ENCODE measurements around the gene ASGR2. TPM values are rescaled to one million over a fixed set of nuclear protein-coding genes. Genes with fewer than 3 reads are reported as not detected.
A peak's percentile ranks its signal among the peaks of the same experiment; 100 is the strongest.

Gene ASGR2
- total and polyA plus RNA-seq, 7 experiments from 2014 or later = 0.27 to 15.0 (median 1.9) TPM; not detected in 4

DNA sequence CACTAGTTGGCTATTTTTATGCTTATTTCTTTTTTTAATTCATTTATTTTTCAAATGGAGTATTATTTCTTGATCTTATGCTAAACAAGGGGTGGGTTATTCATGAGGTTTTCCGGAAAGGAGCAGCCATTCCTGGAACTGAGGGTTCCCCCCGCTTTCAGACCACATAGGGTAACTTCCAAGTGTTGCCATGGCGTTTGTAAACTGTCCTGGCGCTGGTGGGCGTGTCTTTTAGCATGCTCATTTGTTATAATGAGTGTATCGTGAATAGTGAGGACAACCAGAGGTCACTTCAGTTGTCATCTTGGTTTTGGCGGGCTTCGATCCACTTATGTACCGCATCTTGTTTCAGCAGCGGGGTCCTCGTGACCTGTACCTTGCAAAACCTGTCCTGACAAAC is 29.6 kb upstream of the ASGR2 start:
- ChIA-PET CTCF (interaction anchor here (0.6 to 1.0 kb wide), 2 partner anchors 9 to 140 kb away, joined by 3 read pairs; no protein-coding TSS in a partner anchor), POLR2A (no interaction called here)
- no peak overlapping the region for H3K27ac Mint-ChIP-seq
- Histone ChIP-seq H3K9me3 (ENCODE audit: control insufficient read depth in 2 of 3, low read length in 3 of 3) (no peaks in the 10 kb centered on the region), H3K36me3 (ENCODE audit: control insufficient read depth in 2 of 3, insufficient read depth in 3 of 3, low read length in 3 of 3) (no peaks in the 10 kb centered on the region), H3K4me1 (ENCODE audit: control insufficient read depth in 2 of 2, insufficient read depth in 2 of 2, low read length in 2 of 2) (no peaks in the 10 kb centered on the region), H3K4me3 (ENCODE audit: low read length) (no peak overlapping the region), H3K27me3 (ENCODE audit: control insufficient read depth in 2 of 2, insufficient read depth in 2 of 2, low read length in 2 of 2) (no peaks in the 10 kb centered on the region), H3K27ac (ENCODE audit: low read depth, low read length) (no peak overlapping the region)
- no peaks in the 10 kb centered on the region for H3K4me1 Mint-ChIP-seq
- H3K27me3 Mint-ChIP-seq = peaks cover 0 to 5% (median 4%) of the 10 kb centered on the region in 5 donors
- no peaks in the 10 kb centered on the region for H3K9me3 Mint-ChIP-seq
- ATAC-seq = no peak
- DNase-seq = no peak
- no peaks in the 10 kb centered on the region for H3K36me3 Mint-ChIP-seq
- no peak overlapping the region for H3K4me3 Mint-ChIP-seq
- intact Hi-C loops (cut with micrococcal nuclease) = no loop called here

DNA sequence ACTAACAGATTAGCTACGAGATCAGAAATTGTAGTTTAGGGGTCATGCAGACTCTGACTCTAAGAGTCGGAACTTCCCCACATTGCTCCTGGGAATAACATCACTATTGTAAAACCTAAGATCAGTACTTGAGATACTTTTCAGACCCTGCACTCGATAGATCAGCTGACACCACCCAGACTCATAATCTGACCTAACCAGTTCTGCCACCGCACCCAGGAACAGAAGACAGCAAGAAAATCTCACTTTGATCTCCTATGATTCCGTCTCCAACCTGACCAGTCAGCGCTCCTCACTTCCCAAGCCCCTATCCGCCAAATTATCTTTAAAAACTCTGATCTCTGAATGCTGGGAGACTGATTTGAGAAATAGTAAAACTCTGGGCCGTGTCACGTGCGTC is 27.2 kb upstream of the ASGR2 start:
- Histone ChIP-seq H3K36me3 (ENCODE audit: control insufficient read depth in 2 of 3, insufficient read depth in 3 of 3, low read length in 3 of 3) (no peaks in the 10 kb centered on the region), H3K4me3 (ENCODE audit: low read length) (no peak overlapping the region), H3K4me1 (ENCODE audit: control insufficient read depth in 2 of 2, insufficient read depth in 2 of 2, low read length in 2 of 2) (no peaks in the 10 kb centered on the region), H3K9me3 (ENCODE audit: control insufficient read depth in 2 of 3, low read length in 3 of 3) (no peaks in the 10 kb centered on the region), H3K27me3 (ENCODE audit: control insufficient read depth in 2 of 2, insufficient read depth in 2 of 2, low read length in 2 of 2) (no peaks in the 10 kb centered on the region), H3K27ac (ENCODE audit: low read depth, low read length) (no peak overlapping the region)
- ATAC-seq (no peak), DNase-seq (no peak)
- Mint-ChIP-seq H3K27ac (no peak overlapping the region), H3K36me3 (no peaks in the 10 kb centered on the region), H3K4me1 (no peaks in the 10 kb centered on the region), H3K27me3 (peaks cover 0 to 16% (median 6%) of the 10 kb centered on the region in 5 donors), H3K9me3 (no peaks in the 10 kb centered on the region), H3K4me3 (no peak overlapping the region)
- ChIA-PET POLR2A (interaction anchor here (1.1 kb wide), 1 partner anchor 100 kb away, joined by 4 read pairs; no protein-coding TSS in a partner anchor), CTCF (interaction anchor here (1.9 to 10.3 kb wide), 2 partner anchors 91 to 97 kb away, joined by 5 to 145 read pairs; partner anchors contain the start of gene SLC16A11)
- intact Hi-C loops (cut with micrococcal nuclease) = no loop called here

DNA sequence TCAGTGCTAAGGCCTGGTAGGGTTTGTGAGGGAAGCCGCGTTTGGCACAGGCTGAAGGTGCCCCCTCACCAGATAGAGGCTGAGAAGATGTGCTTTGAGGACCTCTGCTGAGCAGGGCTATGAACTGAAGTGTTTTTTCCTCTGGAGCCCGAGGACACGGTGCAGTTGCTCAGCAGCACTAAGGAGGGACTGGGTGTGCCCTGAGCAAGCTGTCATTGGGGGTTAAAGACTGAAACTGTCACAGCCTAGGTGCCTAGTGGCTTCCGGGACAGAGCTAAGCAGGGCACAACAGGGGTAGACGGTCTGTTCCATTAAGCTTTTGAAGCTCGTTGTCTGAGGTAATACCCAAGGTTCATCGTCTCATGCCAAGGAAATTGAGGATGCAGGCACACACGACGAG is 24.8 kb upstream of the ASGR2 start:
- intact Hi-C loops (cut with micrococcal nuclease) = loop anchor here in 1 of 2 donors (5.0 kb wide), 1 partner anchor 227 kb away; no protein-coding TSS in a partner anchor
- H3K9me3 Mint-ChIP-seq = no peaks in the 10 kb centered on the region
- H3K36me3 ChIP-seq (ENCODE audit: control insufficient read depth in 2 of 3, insufficient read depth in 3 of 3, low read length in 3 of 3) = no peaks in the 10 kb centered on the region
- H3K27me3 Mint-ChIP-seq = peaks cover 0 to 22% (median 6%) of the 10 kb centered on the region in 5 donors
- H3K27me3 ChIP-seq (ENCODE audit: control insufficient read depth in 2 of 2, insufficient read depth in 2 of 2, low read length in 2 of 2) = no peaks in the 10 kb centered on the region
- H3K4me1 Mint-ChIP-seq = peaks cover 0 to 11% (median 5%) of the 10 kb centered on the region in 7 donors
- no peak overlapping the region for H3K27ac ChIP-seq (ENCODE audit: low read depth, low read length)
- ATAC-seq (no peak), DNase-seq (no peak)
- no peak overlapping the region for H3K27ac Mint-ChIP-seq
- ChIA-PET POLR2A (interaction anchor here (2.5 kb wide), 1 partner anchor 94 kb away, joined by 13 read pairs; no protein-coding TSS in a partner anchor), CTCF (interaction anchor here (1.6 to 10.3 kb wide), 3 partner anchors 9 to 94 kb away, joined by 4 to 145 read pairs (median 47); partner anchors contain the start of gene SLC16A11)
- H3K4me1 ChIP-seq (ENCODE audit: control insufficient read depth in 2 of 2, insufficient read depth in 2 of 2, low read length in 2 of 2) = peaks cover 0 to 3% of the 10 kb centered on the region in 2 donors
- no peaks in the 10 kb centered on the region for H3K36me3 Mint-ChIP-seq
- no peak overlapping the region for H3K4me3 Mint-ChIP-seq
- no peak overlapping the region for H3K4me3 ChIP-seq (ENCODE audit: low read length)
- H3K9me3 ChIP-seq (ENCODE audit: control insufficient read depth in 2 of 3, low read length in 3 of 3) = no peaks in the 10 kb centered on the region

DNA sequence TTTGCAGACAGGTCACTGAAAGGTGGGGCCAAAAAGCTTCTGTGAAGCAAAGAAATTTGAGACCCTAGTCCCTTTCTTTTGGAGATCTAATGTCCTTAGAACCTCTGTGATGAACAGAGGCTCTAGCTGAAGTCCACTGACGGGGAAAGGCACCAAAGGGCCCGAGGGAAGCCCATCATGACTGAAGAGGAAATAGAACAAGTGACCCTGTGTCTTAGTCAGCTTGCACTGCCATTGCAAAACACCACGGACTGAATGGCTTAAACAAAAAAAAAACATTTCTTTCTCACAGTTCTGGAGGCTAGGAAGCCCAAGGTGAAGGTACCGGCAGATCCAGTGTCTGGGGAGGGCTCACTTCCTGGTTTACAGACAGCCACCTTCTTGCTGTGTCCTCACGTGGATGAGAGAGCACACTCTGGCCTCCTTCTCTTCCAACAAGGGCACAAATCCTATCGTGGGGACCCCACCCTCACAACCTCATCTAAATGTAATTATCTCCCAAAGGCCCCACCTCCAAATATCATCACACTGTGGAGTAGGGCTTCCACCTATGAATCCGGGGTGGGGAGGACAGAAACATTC is 24.3 kb upstream of the ASGR2 start:
- DNase-seq = no peak
- Histone ChIP-seq H3K4me1 (ENCODE audit: control insufficient read depth in 2 of 2, insufficient read depth in 2 of 2, low read length in 2 of 2) (peaks cover 0 to 4% of the 10 kb centered on the region in 2 donors), H3K9me3 (ENCODE audit: control insufficient read depth in 2 of 3, low read length in 3 of 3) (no peaks in the 10 kb centered on the region), H3K27ac (ENCODE audit: low read depth, low read length) (no peak overlapping the region), H3K27me3 (ENCODE audit: control insufficient read depth in 2 of 2, insufficient read depth in 2 of 2, low read length in 2 of 2) (no peaks in the 10 kb centered on the region), H3K4me3 (ENCODE audit: low read length) (no peak overlapping the region), H3K36me3 (ENCODE audit: control insufficient read depth in 2 of 3, insufficient read depth in 3 of 3, low read length in 3 of 3) (no peaks in the 10 kb centered on the region)
- Mint-ChIP-seq H3K9me3 (no peaks in the 10 kb centered on the region), H3K4me3 (no peak overlapping the region), H3K27me3 (peaks cover 0 to 22% (median 6%) of the 10 kb centered on the region in 5 donors), H3K4me1 (peaks cover 0 to 12% (median 5%) of the 10 kb centered on the region in 7 donors), H3K36me3 (no peaks in the 10 kb centered on the region), H3K27ac (no peak overlapping the region)
- POLR2A ChIA-PET = interaction anchor here (2.5 kb wide), 1 partner anchor 93 kb away, joined by 13 read pairs; no protein-coding TSS in a partner anchor
- peak; percentile 53 for ATAC-seq
- intact Hi-C loops (cut with micrococcal nuclease) = loop anchor here in 1 of 2 donors (5.0 kb wide), 1 partner anchor 227 kb away; no protein-coding TSS in a partner anchor
- CTCF ChIA-PET = interaction anchor here (0.8 to 10.3 kb wide), 4 partner anchors 9 to 94 kb away, joined by 3 to 145 read pairs (median 26); partner anchors contain the start of gene SLC16A11

DNA sequence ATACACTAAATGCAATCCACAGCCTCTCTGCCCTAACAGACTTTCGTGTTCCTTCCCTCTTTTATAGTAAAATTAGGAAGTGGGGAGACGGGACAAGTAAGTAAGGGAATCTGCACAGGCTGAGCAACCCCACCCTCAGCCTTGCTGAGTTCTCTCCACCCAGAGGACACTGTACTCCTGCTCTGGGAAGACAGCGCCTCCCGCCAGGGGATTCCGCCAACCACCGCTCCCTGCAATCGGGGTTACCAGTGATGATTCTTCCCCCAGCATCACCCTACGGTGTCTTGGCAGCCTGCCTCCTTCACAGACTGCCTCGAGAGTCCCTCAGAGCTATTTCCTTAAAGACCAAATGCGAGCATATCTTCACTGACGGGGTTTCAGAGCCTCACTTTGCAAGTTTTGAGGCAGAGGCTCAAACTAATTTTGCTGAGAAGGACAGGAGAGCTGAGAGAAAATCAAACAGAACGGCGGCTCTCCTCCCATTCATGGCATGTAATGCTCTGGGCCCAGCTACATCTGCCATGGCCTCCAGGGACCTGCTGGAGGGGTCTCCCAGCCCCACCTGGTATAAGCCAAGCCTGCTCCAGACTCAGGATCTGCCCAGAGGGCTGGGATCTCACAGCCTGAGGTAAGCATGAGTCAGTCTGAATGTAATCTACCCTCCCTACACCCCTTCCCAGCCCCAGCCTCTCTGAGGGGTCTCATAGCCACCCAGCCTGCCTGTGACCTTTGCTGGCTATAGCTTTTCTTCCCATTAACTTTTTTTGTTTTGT is 22.7 kb upstream of the ASGR2 start:
- ATAC-seq = no peak

DNA sequence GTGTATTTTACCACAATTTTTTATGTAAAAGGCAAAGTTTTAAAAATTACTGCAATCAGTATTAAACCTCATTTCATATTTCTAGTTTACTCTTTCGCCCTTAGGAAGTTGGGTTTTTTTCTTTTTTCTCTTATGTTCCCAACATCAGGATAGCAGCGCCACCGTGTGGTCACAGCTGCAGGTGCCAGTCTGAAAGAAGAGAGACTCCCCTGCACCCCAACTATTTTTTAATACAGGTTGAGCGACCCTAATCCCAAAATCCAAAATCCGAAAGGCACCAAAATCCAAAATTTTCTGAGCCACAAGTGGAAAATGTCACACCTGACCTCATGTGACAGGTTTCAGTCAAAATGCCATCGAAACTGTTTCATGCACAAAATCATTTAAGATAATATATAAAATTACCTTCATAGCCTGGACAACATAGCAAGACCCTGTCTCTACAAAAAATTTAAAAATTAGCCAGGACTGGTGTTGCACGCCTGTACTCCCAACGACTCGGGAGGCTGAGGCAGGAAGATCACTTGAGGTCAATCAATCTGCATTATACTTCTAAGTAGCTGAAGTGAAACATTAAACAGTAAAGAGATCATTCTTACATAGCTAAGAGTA is 21.8 kb upstream of the ASGR2 start:
- Mint-ChIP-seq H3K27ac (peak overlapping the region in 4 of 9 donors; percentile 8 to 48 (median 28)), H3K36me3 (no peaks in the 10 kb centered on the region), H3K4me1 (peaks cover 13 to 34% (median 23%) of the 10 kb centered on the region in 7 donors), H3K4me3 (peak overlapping the region in 4 of 10 donors; percentile 32 to 53 (median 44)), H3K27me3 (peaks cover 0 to 24% (median 6%) of the 10 kb centered on the region in 5 donors), H3K9me3 (no peaks in the 10 kb centered on the region)
- Histone ChIP-seq H3K4me3 (ENCODE audit: low read length) (no peak overlapping the region), H3K4me1 (ENCODE audit: control insufficient read depth in 2 of 2, insufficient read depth in 2 of 2, low read length in 2 of 2) (peaks cover 6 to 20% of the 10 kb centered on the region in 2 donors), H3K36me3 (ENCODE audit: control insufficient read depth in 2 of 3, insufficient read depth in 3 of 3, low read length in 3 of 3) (no peaks in the 10 kb centered on the region), H3K27ac (ENCODE audit: low read depth, low read length) (no peak overlapping the region), H3K9me3 (ENCODE audit: control insufficient read depth in 2 of 3, low read length in 3 of 3) (no peaks in the 10 kb centered on the region), H3K27me3 (ENCODE audit: control insufficient read depth in 2 of 2, insufficient read depth in 2 of 2, low read length in 2 of 2) (no peaks in the 10 kb centered on the region)
- intact Hi-C loops (cut with micrococcal nuclease) = loop anchor here (1.0 to 5.0 kb wide), 6 partner anchors 40 to 225 kb away; no protein-coding TSS in a partner anchor
- ATAC-seq = peak; percentile 24
- DNase-seq = peak; percentile 53 to 74 (median 71)
- POLR2A ChIA-PET = interaction anchor here (0.7 to 2.1 kb wide), 4 partner anchors 84 to 100 kb away, joined by 3 to 14 read pairs (median 4); partner anchors contain the start of gene SLC16A13
- CTCF ChIA-PET = interaction anchor here (0.7 to 10.3 kb wide), 12 partner anchors 19 to 470 kb away, joined by 3 to 145 read pairs (median 4); partner anchors contain the start of genes SLC16A11 and SLC16A13

More for the DNA sequence above, 22.7 kb upstream of the ASGR2 start:
- no peak overlapping the region for H3K27ac ChIP-seq (ENCODE audit: low read depth, low read length)
- no peaks in the 10 kb centered on the region for H3K27me3 ChIP-seq (ENCODE audit: control insufficient read depth in 2 of 2, insufficient read depth in 2 of 2, low read length in 2 of 2)
- no peak for DNase-seq
- no peaks in the 10 kb centered on the region for H3K9me3 ChIP-seq (ENCODE audit: control insufficient read depth in 2 of 3, low read length in 3 of 3)
- Mint-ChIP-seq H3K27me3 (peaks cover 0 to 24% (median 6%) of the 10 kb centered on the region in 5 donors), H3K4me3 (no peak overlapping the region), H3K4me1 (peaks cover 6 to 26% (median 17%) of the 10 kb centered on the region in 7 donors), H3K9me3 (no peaks in the 10 kb centered on the region), H3K36me3 (no peaks in the 10 kb centered on the region), H3K27ac (no peak overlapping the region)
- intact Hi-C loops (cut with micrococcal nuclease) = loop anchor here (2.0 to 5.0 kb wide), 2 partner anchors 39 to 225 kb away; no protein-coding TSS in a partner anchor
- ChIA-PET CTCF (interaction anchor here (0.9 to 10.3 kb wide), 10 partner anchors 18 to 294 kb away, joined by 3 to 145 read pairs (median 4); partner anchors contain the start of gene SLC16A11), POLR2A (interaction anchor here (0.7 to 2.1 kb wide), 4 partner anchors 91 to 101 kb away, joined by 3 to 14 read pairs (median 4); partner anchors contain the start of genes SLC16A11 and SLC16A13)
- H3K4me3 ChIP-seq (ENCODE audit: low read length) = no peak overlapping the region
- no peaks in the 10 kb centered on the region for H3K36me3 ChIP-seq (ENCODE audit: control insufficient read depth in 2 of 3, insufficient read depth in 3 of 3, low read length in 3 of 3)
- H3K4me1 ChIP-seq (ENCODE audit: control insufficient read depth in 2 of 2, insufficient read depth in 2 of 2, low read length in 2 of 2) = peaks cover 5 to 14% of the 10 kb centered on the region in 2 donors

Data from naive thymus-derived CD4-positive, alpha-beta T cell (primary cell).